HG03196 (cell line): ENCODE measurements around the gene LRRC8D.
"Not testable (repeated sequence)": the region's sequence is repeated elsewhere in the genome, so short reads cannot be mapped to it uniquely, and the experiment has no call there.

Experiments
- ATAC-seq: cut with Tn5 transposase; IDR thresholded peaks from one replicate; pipeline ENCODE4 v1.9.1; 2021; ENCODE audit not compliant: unreplicated experiment

LRRC8D gene

GRCh38 chr1:89955311-89956205, 134.7 kb downstream of the LRRC8D start:
- ATAC-seq, result no peak

GRCh38 chr1:89957107-89957506, 136.3 kb downstream of the LRRC8D start:
- no peak for ATAC-seq

- no peak for ATAC-seq
Measured at GRCh38 chr1:89958851-89959654, 138.2 kb downstream of the LRRC8D start.

- no peak for ATAC-seq
Measured at GRCh38 chr1:89959719-89960118, 138.9 kb downstream of the LRRC8D start.

GRCh38 chr1:89962024-89962741, 141.4 kb downstream of the LRRC8D start:
- ATAC-seq, result no peak

GRCh38 chr1:89962742-89963075, 141.9 kb downstream of the LRRC8D start:
- ATAC-seq, result no peak

- no peak for ATAC-seq
Measured at GRCh38 chr1:89965193-89965768, 144.4 kb downstream of the LRRC8D start.

GRCh38 chr1:89966656-89967055, 145.8 kb downstream of the LRRC8D start:
- no peak for ATAC-seq

- ATAC-seq, result no peak
Measured at GRCh38 chr1:89971600-89971999, 150.8 kb downstream of the LRRC8D start.

- ATAC-seq, result no peak
Measured at GRCh38 chr1:89972024-89972423, 151.2 kb downstream of the LRRC8D start.

- no peak for ATAC-seq
Measured at GRCh38 chr1:89973471-89974127, 152.8 kb downstream of the LRRC8D start.

- ATAC-seq, result no peak
Measured at GRCh38 chr1:89974256-89974655, 153.4 kb downstream of the LRRC8D start.

- no peak for ATAC-seq
Measured at GRCh38 chr1:89974696-89975470, 154.1 kb downstream of the LRRC8D start.

- no peak for ATAC-seq
Measured at GRCh38 chr1:89975540-89976125, 154.8 kb downstream of the LRRC8D start.

GRCh38 chr1:89978755-89979154, 157.9 kb downstream of the LRRC8D start:
- no peak for ATAC-seq

- no peak for ATAC-seq
Measured at GRCh38 chr1:89980605-89981004, 159.8 kb downstream of the LRRC8D start.

GRCh38 chr1:89982846-89983245, 162.0 kb downstream of the LRRC8D start:
- ATAC-seq, result not testable (repeated sequence)

- not testable (repeated sequence) for ATAC-seq
Measured at GRCh38 chr1:89984564-89985116, 163.8 kb downstream of the LRRC8D start.

- no peak for ATAC-seq
Measured at GRCh38 chr1:89986020-89986419, 165.2 kb downstream of the LRRC8D start.
